Liver (tissue), 3 donors: ENCODE data around the gene DPPA5.

Experiments
- HNF4A ChIP-seq, 2 donors: conservative IDR thresholded peaks; 2 replicates each; pipeline ENCODE4 v1.6.1; 2016; ENCODE audit warnings: antibody characterized with exemption in 2 of 2, mild to moderate bottlenecking in 2 of 2
- RAD21 ChIP-seq, 2 donors: IDR thresholded peaks; 2 replicates each; pipeline ENCODE4 v1.6.1; 2016; ENCODE audit warnings: antibody characterized with exemption in 2 of 2, mild to moderate bottlenecking in 2 of 2
- TF ChIP-seq, protein P1 (sequence below): IDR thresholded peaks from 2 replicates; pipeline ENCODE4 v1.6.1; 2016; ENCODE audit warnings: antibody characterized with exemption, mild to moderate bottlenecking
- TF ChIP-seq, protein P2 (sequence below): fragments of 150-350 bp; IDR thresholded peaks from 2 replicates; pipeline ENCODE4 v1.5.1; 2017; ENCODE audit warnings: improper control_type of control experiment, low read depth, low read length; ENCODE audit not compliant: missing input control
- donor health status: healthy.
- donor health status: healthy.

DNA sequence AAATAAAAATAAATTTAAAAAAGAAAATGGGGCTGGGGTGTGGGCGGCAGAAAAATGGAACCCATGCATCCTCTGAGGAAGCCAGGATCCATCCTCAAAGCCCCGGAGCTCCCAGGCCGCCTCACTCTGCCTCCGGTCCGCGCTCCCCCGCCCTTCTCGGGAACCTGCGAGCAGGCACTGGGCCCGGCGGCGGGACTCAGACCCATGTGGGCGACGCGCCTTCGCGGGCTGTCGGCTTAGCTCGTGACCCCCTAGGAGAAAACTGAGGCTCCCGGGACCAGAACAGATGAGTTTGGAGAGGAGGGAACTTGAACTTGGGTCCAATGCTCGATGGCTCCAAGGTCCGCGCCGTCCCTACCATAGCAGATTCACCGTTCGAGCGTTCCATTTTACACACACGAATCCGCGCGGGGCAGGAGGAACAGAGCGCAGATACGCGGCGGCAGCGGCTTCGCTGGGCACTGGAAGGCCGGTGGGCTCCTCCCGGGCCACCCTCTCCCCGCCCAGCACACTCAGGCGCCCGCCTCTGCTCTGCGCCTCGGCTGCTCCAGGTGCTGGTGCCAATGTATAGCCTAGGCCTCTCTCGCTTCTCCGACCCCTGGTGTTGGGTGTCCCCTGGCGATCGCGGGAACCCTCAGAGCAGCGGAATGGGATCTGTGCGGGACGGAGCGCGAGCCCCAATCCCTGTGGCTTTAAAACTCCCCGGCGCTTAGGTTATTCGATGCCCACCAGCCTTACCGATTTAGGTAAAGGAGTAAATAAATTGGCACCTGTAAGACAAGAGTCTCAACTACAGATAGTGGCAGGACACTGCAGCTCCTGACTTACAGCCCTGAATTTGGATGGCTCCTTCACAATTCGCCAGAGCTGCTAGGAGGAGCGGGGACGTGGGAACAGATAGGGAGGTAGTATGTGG lies 39.2 kb downstream of the DPPA5 start:
- TF ChIP-seq, protein P1, sequence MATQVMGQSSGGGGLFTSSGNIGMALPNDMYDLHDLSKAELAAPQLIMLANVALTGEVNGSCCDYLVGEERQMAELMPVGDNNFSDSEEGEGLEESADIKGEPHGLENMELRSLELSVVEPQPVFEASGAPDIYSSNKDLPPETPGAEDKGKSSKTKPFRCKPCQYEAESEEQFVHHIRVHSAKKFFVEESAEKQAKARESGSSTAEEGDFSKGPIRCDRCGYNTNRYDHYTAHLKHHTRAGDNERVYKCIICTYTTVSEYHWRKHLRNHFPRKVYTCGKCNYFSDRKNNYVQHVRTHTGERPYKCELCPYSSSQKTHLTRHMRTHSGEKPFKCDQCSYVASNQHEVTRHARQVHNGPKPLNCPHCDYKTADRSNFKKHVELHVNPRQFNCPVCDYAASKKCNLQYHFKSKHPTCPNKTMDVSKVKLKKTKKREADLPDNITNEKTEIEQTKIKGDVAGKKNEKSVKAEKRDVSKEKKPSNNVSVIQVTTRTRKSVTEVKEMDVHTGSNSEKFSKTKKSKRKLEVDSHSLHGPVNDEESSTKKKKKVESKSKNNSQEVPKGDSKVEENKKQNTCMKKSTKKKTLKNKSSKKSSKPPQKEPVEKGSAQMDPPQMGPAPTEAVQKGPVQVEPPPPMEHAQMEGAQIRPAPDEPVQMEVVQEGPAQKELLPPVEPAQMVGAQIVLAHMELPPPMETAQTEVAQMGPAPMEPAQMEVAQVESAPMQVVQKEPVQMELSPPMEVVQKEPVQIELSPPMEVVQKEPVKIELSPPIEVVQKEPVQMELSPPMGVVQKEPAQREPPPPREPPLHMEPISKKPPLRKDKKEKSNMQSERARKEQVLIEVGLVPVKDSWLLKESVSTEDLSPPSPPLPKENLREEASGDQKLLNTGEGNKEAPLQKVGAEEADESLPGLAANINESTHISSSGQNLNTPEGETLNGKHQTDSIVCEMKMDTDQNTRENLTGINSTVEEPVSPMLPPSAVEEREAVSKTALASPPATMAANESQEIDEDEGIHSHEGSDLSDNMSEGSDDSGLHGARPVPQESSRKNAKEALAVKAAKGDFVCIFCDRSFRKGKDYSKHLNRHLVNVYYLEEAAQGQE, result no peak
- TF ChIP-seq, protein P2, sequence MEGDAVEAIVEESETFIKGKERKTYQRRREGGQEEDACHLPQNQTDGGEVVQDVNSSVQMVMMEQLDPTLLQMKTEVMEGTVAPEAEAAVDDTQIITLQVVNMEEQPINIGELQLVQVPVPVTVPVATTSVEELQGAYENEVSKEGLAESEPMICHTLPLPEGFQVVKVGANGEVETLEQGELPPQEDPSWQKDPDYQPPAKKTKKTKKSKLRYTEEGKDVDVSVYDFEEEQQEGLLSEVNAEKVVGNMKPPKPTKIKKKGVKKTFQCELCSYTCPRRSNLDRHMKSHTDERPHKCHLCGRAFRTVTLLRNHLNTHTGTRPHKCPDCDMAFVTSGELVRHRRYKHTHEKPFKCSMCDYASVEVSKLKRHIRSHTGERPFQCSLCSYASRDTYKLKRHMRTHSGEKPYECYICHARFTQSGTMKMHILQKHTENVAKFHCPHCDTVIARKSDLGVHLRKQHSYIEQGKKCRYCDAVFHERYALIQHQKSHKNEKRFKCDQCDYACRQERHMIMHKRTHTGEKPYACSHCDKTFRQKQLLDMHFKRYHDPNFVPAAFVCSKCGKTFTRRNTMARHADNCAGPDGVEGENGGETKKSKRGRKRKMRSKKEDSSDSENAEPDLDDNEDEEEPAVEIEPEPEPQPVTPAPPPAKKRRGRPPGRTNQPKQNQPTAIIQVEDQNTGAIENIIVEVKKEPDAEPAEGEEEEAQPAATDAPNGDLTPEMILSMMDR, result no peak
- TF ChIP-seq RAD21 (IDR thresholded peaks at IDR 0.05) (no peak), HNF4A (conservative IDR thresholded peaks at IDR 0.05) (no peak)
